H9 (cell line): ENCODE data around the gene CASP12. TPM values are rescaled to one million over a fixed set of nuclear protein-coding genes. Genes with fewer than 3 reads are reported as not detected.

Experiments
- DNase-seq: peaks from one replicate; pipeline ENCODE4 v3.0.0-alpha.2; 2017
- H2AFZ ChIP-seq: one replicate; pipeline ENCODE4 v1.6.1; 2013; ENCODE audit warnings: mild to moderate bottlenecking, low read length, control low read depth, moderate library complexity
- H2AK5ac ChIP-seq: 2 replicates; pipeline ENCODE4 v1.6.1; 2013; ENCODE audit warnings: low read length, control low read depth, mixed read lengths; ENCODE audit not compliant: insufficient read length
- H2BK120ac ChIP-seq: one replicate; pipeline ENCODE4 v1.6.1; 2013; ENCODE audit warnings: low read depth, mild to moderate bottlenecking, low read length, control low read depth, inconsistent platforms; ENCODE audit not compliant: poor library complexity, severe bottlenecking
- H2BK12ac ChIP-seq: 2 replicates; pipeline ENCODE4 v1.6.1; 2013; ENCODE audit warnings: low read length, control low read depth, mixed read lengths, low read depth; ENCODE audit not compliant: insufficient read length
- H2BK15ac ChIP-seq: 2 replicates; pipeline ENCODE4 v1.6.1; 2013; ENCODE audit warnings: low read depth, low read length, control low read depth
- H2BK20ac ChIP-seq: one replicate; pipeline ENCODE4 v1.6.1; 2013; ENCODE audit warnings: low read depth, mild to moderate bottlenecking, low read length, control low read depth, inconsistent platforms; ENCODE audit not compliant: poor library complexity, severe bottlenecking
- H2BK5ac ChIP-seq: 2 replicates; pipeline ENCODE4 v1.6.1; 2013; ENCODE audit warnings: low read length, control low read depth, mixed read lengths; ENCODE audit not compliant: insufficient read length
- H3K14ac ChIP-seq: 2 replicates; pipeline ENCODE4 v1.6.1; 2013; ENCODE audit warnings: low read length, control low read depth; ENCODE audit not compliant: insufficient read depth
- H3K18ac ChIP-seq: 2 replicates; pipeline ENCODE4 v1.6.1; 2013; ENCODE audit warnings: low read depth, mild to moderate bottlenecking, mixed read lengths, low read length, control low read depth; ENCODE audit not compliant: insufficient read length
- H3K23ac ChIP-seq: 2 replicates; pipeline ENCODE4 v1.6.1; 2013; ENCODE audit warnings: low read length, control low read depth, mixed read lengths, low read depth; ENCODE audit not compliant: insufficient read length
- H3K23me2 ChIP-seq: 2 replicates; pipeline ENCODE4 v1.6.1; 2013; ENCODE audit warnings: low read depth, mild to moderate bottlenecking, mixed read lengths, low read length, control low read depth; ENCODE audit not compliant: insufficient read length, poor library complexity, severe bottlenecking
- H3K27ac ChIP-seq: 2 replicates; pipeline ENCODE4 v1.5.1; 2013; ENCODE audit warnings: low read length, control low read depth, mixed read lengths, low read depth; ENCODE audit not compliant: insufficient read length
- H3K27me3 ChIP-seq: 2 replicates; pipeline ENCODE4 v1.6.1; 2013; ENCODE audit warnings: low read length, control low read depth, inconsistent platforms; ENCODE audit not compliant: insufficient read depth
- H3K4ac ChIP-seq: 2 replicates; pipeline ENCODE4 v1.6.1; 2013; ENCODE audit warnings: low read depth, mild to moderate bottlenecking, control low read depth, inconsistent platforms, low read length, moderate library complexity
- H3K4me1 ChIP-seq: 2 replicates; pipeline ENCODE4 v1.6.1; 2013; ENCODE audit warnings: low read length, control low read depth, inconsistent platforms; ENCODE audit not compliant: insufficient read depth
- H3K4me2 ChIP-seq: 2 replicates; pipeline ENCODE4 v1.6.1; 2013; ENCODE audit warnings: low read length, control low read depth, mixed read lengths; ENCODE audit not compliant: insufficient read length, insufficient read depth
- H3K56ac ChIP-seq: 2 replicates; pipeline ENCODE4 v1.6.1; 2013; ENCODE audit warnings: low read depth, mild to moderate bottlenecking, mixed read lengths, low read length, control low read depth; ENCODE audit not compliant: insufficient read length
- H3K79me1 ChIP-seq: 2 replicates; pipeline ENCODE4 v1.6.1; 2013; ENCODE audit warnings: low read depth, mild to moderate bottlenecking, moderate library complexity, low read length, control low read depth, inconsistent platforms; ENCODE audit not compliant: insufficient read depth, poor library complexity, severe bottlenecking
- H3K79me2 ChIP-seq: 2 replicates; pipeline ENCODE4 v1.6.1; 2013; ENCODE audit warnings: low read length, control low read depth, inconsistent platforms; ENCODE audit not compliant: insufficient read depth
- H3K9ac ChIP-seq: 2 replicates; pipeline ENCODE4 v1.6.1; 2013; ENCODE audit warnings: low read length, control low read depth, mixed read lengths; ENCODE audit not compliant: insufficient read length; ENCODE audit errors: extremely low read depth
- H3K9me3 ChIP-seq: one replicate; pipeline ENCODE4 v1.6.1; 2013; ENCODE audit warnings: low read depth, low read length, inconsistent platforms; ENCODE audit not compliant: control insufficient read depth
- H3T11ph ChIP-seq: one replicate; pipeline ENCODE4 v1.6.1; 2013; ENCODE audit warnings: mild to moderate bottlenecking, low read length, control low read depth, inconsistent platforms
- H4K20me1 ChIP-seq: one replicate; pipeline ENCODE4 v1.6.1; 2013; ENCODE audit not compliant: control insufficient read depth, insufficient read length, insufficient read depth
- H4K5ac ChIP-seq: 2 replicates; pipeline ENCODE4 v1.6.1; 2013; ENCODE audit warnings: low read depth, mild to moderate bottlenecking, mixed read lengths, low read length, control low read depth; ENCODE audit not compliant: insufficient read length
- H4K8ac ChIP-seq: replicated peaks from 2 replicates; pipeline ENCODE4 v1.6.1; 2013; ENCODE audit warnings: low read length, control low read depth, mixed read lengths, low read depth; ENCODE audit not compliant: insufficient read length
- H4K91ac ChIP-seq: 2 replicates; pipeline ENCODE4 v1.6.1; 2013; ENCODE audit warnings: low read depth, mild to moderate bottlenecking, moderate library complexity, mixed read lengths, low read length, control low read depth; ENCODE audit not compliant: insufficient read length
- H3K27ac Mint-ChIP-seq, 3 experiments: 2 replicates in 2 of 3; 3 replicates in 1 of 3; pipeline ENCODE4 v1.8.0; 2020 to 2021; ENCODE audit warnings: mixed read lengths in 3 of 3, mild to moderate bottlenecking in 1 of 3, moderate library complexity in 1 of 3
- H3K27me3 Mint-ChIP-seq: 2 replicates; pipeline ENCODE4 v1.8.0; 2021; ENCODE audit warnings: low read depth, mild to moderate bottlenecking, moderate library complexity, mixed read lengths
- H3K36me3 Mint-ChIP-seq, 3 experiments: 2 replicates in 2 of 3; 3 replicates in 1 of 3; pipeline ENCODE4 v1.8.0; 2020 to 2021; ENCODE audit warnings: low read depth in 3 of 3, mixed read lengths in 3 of 3; ENCODE audit not compliant: insufficient read depth in 1 of 3
- H3K4me1 Mint-ChIP-seq, 2 experiments: 2 replicates each; pipeline ENCODE4 v1.8.0; 2020; ENCODE audit warnings: mixed read lengths in 2 of 2
- H3K4me3 Mint-ChIP-seq, 2 experiments: 2 replicates in 1 of 2; 3 replicates in 1 of 2; pipeline ENCODE4 v1.8.0; 2020 to 2021; ENCODE audit warnings: mild to moderate bottlenecking in 2 of 2, mixed read lengths in 2 of 2, moderate library complexity in 1 of 2
- H3K9me3 Mint-ChIP-seq, 2 experiments: 2 replicates in 1 of 2; 3 replicates in 1 of 2; pipeline ENCODE4 v1.8.0; 2020; ENCODE audit warnings: mild to moderate bottlenecking in 2 of 2, mixed read lengths in 2 of 2, moderate library complexity in 1 of 2
- CTCF ChIP-seq: fragments of 200-600 bp; sonication (generic); conservative IDR thresholded peaks from 3 replicates; pipeline ENCODE4 v1.8.0; 2021; ENCODE audit warnings: antibody characterized with exemption, mild to moderate bottlenecking
- WGBS: extraction: QIAGEN DNeasy Blood & Tissue Kit; methylation state at CpG from one replicate; pipeline ENCODE4 v1.1.7; 2013; ENCODE audit warnings: missing lambda C conversion rate, low lambda C conversion rate, mixed read lengths; ENCODE audit not compliant: insufficient read length; ENCODE audit errors: extremely low coverage; 5-methylcytosine and 5-hydroxymethylcytosine counted together
- total RNA-seq: library from RNA; stranded (reverse); gene quantifications from 2 replicates; pipeline ENCODE4 v1.2.1, GENCODE V29; 2021

The CASP12 gene
- total RNA-seq, 1 experiment from 2014 or later = not detected

DNA sequence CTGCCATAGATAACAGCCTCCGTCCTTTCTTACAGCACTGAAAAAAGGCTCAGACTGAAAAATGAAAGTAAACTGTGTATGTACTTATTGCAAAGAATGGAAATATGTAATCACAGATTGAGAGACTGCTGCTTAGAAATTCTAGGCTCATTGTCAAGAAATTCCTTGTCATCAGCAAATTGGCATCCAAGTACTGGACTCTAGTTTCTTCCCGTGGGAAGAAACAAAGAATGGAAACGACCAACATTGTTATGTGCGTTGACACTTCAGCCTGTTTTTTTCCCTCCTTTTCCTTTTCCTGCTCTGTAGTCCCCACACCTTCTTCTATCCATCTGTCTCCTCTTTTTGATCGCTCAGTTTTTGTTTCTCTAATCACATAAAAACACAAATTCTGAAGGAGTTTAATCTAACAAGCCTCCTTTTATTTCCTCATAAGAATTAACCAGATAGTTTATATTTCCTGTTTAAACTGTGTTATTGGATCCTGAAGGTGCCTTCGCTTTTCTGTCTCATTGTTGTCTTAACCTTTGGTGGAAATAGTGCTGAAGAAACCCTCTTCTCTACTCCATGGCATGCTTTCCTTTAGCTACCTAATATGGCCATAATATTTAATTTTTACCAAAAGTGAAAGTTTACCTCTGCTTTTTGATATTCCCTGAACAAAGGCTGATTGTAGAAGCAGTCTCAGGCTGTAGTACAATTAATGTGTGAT lies 20.0 kb upstream of the CASP12 start:
- no peaks in the 10 kb centered on the region; a peak in 1 of 7 replicates for H3K36me3 Mint-ChIP-seq
- no peak overlapping the region; a peak in 1 of 7 replicates for H3K27ac Mint-ChIP-seq
- H3K9me3 ChIP-seq = no peaks in the 10 kb centered on the region
- H2BK20ac ChIP-seq = no peak overlapping the region
- H3K18ac ChIP-seq = no peak overlapping the region
- no peaks in the 10 kb centered on the region for H4K20me1 ChIP-seq
- no peak for TF ChIP-seq CTCF
- H3K4me2 ChIP-seq = no peak overlapping the region
- no peak overlapping the region for H3K56ac ChIP-seq
- H3K4me1 Mint-ChIP-seq = peaks cover 0 to 4% of the 10 kb centered on the region in 2 experiments; a peak in 2 of 4 replicates
- WGBS = no CpG with 5 or more reads among the region's 6 CpGs
- H3K9ac ChIP-seq = no peak overlapping the region
- no peak overlapping the region for H4K5ac ChIP-seq
- H2BK12ac ChIP-seq = no peak overlapping the region
- H3K27me3 ChIP-seq = no peaks in the 10 kb centered on the region
- H4K8ac ChIP-seq = no peak overlapping the region
- H3K23ac ChIP-seq = no peak overlapping the region
- no peak overlapping the region for H2AFZ ChIP-seq
- H3K4me3 Mint-ChIP-seq = no peak overlapping the region
- no peak overlapping the region for H2BK5ac ChIP-seq
- no peaks in the 10 kb centered on the region; a peak in 1 of 5 replicates for H3K9me3 Mint-ChIP-seq
- no peak overlapping the region for H3K4ac ChIP-seq
- no peaks in the 10 kb centered on the region for H3K79me2 ChIP-seq
- H3K4me1 ChIP-seq = no peaks in the 10 kb centered on the region
- no peak overlapping the region for H2BK15ac ChIP-seq
- no peak for DNase-seq
- no peak overlapping the region for H2AK5ac ChIP-seq
- no peaks in the 10 kb centered on the region for H3K27me3 Mint-ChIP-seq
- H3K79me1 ChIP-seq = no peaks in the 10 kb centered on the region
- no peak overlapping the region for H2BK120ac ChIP-seq
- no peak overlapping the region for H3K14ac ChIP-seq
- H3K23me2 ChIP-seq = no peaks in the 10 kb centered on the region
- H4K91ac ChIP-seq = no peak overlapping the region
- no peak overlapping the region for H3K27ac ChIP-seq
- H3T11ph ChIP-seq = no peak overlapping the region
